Measurements from ENCODE around the gene MIB1. TPM values are rescaled to one million over a fixed set of nuclear protein-coding genes. Genes with fewer than 3 reads are reported as not detected.

Gene MIB1
- polyA plus RNA-seq, 3 donors from 2014 or later: 1.9 to 6.4 (median 5.0) TPM

DNA sequence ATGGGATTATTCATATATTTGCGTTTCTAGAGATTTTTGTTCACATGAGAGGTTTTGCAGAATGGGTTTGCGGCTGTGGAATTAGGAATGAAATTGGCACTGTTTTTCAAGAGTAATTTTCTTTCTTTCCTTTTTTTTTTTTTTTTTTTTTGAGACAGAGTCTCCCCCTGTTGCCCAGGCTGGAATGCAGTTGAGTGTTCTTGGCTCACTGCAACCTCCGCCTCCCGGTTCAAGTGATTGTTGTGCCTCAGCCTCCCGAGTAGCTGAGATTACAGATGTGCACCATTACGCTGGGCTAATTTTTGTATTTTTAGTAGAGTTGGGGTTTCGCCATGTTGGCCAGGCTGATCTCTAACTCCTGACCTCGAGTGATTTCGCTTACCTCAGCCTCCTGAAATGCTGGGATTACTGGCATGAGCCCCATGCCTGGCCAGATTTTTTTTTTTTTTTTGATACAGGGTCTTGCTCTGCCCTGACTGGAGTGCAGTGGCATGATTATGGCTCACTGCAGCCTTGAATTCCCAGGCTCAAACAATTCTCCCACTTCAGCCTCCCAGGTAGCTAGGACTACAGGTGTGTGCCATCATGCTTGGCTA, 65.3 kb downstream of the MIB1 start:
- Mint-ChIP-seq H3K4me1 (no peaks in the 10 kb centered on the region), H3K27ac (no peak overlapping the region), H3K36me3 (peaks cover 33 to 52% (median 51%) of the 10 kb centered on the region in 3 donors)

DNA sequence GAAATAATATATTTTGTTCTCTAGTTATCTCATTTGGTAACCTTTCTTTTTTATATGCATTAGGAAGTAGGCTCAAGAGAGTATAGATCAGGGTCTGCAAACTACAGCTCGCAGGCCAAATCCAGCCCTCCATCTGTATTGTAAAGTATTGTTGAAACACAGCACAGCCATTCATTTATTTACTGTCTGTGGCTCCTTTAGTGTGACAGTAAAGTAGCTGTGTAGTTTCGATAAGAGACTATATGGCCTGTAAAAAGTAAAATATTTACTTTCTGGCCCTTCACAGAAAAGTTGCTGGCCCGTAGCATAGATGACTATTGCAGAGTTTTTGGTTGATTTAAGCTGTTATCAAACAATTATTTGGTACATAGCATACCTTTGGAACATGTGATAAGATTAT, 67.6 kb downstream of the MIB1 start:
- peaks cover 0 to 1% (median 0%) of the 10 kb centered on the region in 3 donors for H3K27me3 Mint-ChIP-seq (ENCODE audit: low read depth in 3 of 3)
- H3K4me1 Mint-ChIP-seq: no peaks in the 10 kb centered on the region
- no peaks in the 10 kb centered on the region for H3K9me3 Mint-ChIP-seq
- no peak for DNase-seq
- H3K4me3 Mint-ChIP-seq: no peak overlapping the region
- no peak overlapping the region for H3K27ac Mint-ChIP-seq
- H3K36me3 Mint-ChIP-seq: peaks cover 29 to 44% (median 36%) of the 10 kb centered on the region in 3 donors

More for the DNA sequence above, 65.3 kb downstream of the MIB1 start:
- Mint-ChIP-seq H3K27me3 (ENCODE audit: low read depth in 3 of 3) (peaks cover 0 to 1% (median 0%) of the 10 kb centered on the region in 3 donors), H3K9me3 (no peaks in the 10 kb centered on the region), H3K4me3 (no peak overlapping the region)
- DNase-seq: no peak

DNA sequence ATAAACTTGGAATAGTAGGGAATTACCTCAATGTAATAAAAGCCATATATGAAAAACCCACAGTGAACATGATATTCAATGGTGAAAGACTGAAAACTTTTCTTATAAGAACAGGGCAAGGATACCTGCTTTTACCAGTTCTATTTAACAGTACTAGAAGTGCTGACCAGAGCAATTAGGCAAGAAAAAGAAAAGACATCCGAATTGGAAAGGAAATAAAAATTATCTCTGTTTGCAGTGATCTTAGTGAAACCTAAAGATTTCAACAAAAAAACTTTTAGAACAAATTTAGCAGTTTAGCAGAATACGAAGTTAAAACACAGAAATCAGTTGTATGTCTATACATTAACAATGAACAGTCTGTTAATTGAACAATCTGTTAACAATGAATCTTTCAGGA, 69.1 kb downstream of the MIB1 start:
- H3K4me3 Mint-ChIP-seq: no peak overlapping the region
- H3K4me1 Mint-ChIP-seq: no peaks in the 10 kb centered on the region
- peaks cover 27 to 40% (median 29%) of the 10 kb centered on the region in 3 donors for H3K36me3 Mint-ChIP-seq
- H3K27me3 Mint-ChIP-seq (ENCODE audit: low read depth in 3 of 3): peaks cover 0 to 1% (median 0%) of the 10 kb centered on the region in 3 donors
- no peaks in the 10 kb centered on the region for H3K9me3 Mint-ChIP-seq
- no peak for DNase-seq
- H3K27ac Mint-ChIP-seq: no peak overlapping the region

DNA sequence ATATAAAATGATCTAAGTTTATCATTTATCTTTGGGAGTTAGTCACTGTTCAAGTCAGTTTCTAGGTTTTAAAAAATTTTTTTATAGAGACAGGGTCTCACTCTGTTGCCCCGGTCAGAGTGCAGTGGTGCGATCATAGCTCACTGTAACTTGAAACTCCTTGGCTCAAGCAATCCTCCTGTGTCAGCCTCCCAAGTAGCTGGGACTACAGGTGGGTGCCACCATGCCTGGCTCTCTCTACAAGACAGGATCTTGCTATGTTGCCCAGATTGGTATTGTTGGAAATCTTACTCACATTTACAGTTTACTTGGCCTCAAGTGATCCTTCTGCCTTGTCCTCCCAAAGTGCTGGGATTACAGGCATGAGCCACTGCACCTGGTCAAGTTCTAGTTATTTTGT, 74.5 kb downstream of the MIB1 start:
- H3K9me3 Mint-ChIP-seq: no peaks in the 10 kb centered on the region
- DNase-seq: no peak
- H3K27me3 Mint-ChIP-seq (ENCODE audit: low read depth in 3 of 3): no peaks in the 10 kb centered on the region
- no peak overlapping the region for H3K27ac Mint-ChIP-seq
- peaks cover 18 to 37% (median 32%) of the 10 kb centered on the region in 3 donors for H3K36me3 Mint-ChIP-seq
- no peak overlapping the region for H3K4me3 Mint-ChIP-seq
- H3K4me1 Mint-ChIP-seq: no peaks in the 10 kb centered on the region

DNA sequence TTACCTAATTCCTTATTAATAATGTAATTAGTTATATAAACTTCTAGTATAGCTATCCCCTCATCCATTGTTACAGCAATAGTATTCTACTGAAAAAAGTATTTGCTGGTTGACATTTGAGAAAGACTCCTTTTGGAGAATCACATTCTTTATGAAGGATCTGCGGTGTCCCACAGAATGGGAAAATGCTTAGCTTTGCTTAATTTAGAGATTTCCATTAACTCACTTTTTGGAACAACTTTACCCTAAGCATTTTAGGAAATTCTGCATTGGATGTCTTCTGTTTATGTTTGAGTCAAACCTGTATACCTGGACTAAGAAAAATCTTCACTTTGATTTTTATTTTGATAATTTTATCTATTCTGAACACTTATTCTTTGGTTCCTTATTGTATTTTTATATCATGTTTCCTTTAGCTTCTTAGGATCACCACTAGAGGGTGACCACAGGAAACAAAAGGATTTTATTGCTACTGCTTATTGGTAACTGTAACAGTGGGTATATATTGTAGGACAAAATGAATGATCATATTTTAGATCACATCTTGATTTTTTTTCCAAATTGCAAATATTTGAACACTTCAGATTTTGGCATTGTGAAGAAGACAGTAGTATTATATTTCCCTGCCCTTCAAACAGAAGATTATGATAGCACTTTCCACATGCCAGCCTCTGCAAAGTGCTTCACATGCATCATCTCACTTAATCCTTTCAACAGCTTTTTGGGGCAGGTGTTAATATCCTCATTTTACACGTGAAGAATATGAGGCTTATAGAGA, 79.6 kb downstream of the MIB1 start:
- Mint-ChIP-seq H3K4me1 (no peaks in the 10 kb centered on the region), H3K27ac (peak overlapping the region in 1 of 6 donors; percentile 35), H3K36me3 (peaks cover 18 to 38% (median 22%) of the 10 kb centered on the region in 3 donors), H3K4me3 (no peak overlapping the region), H3K27me3 (ENCODE audit: low read depth in 3 of 3) (peaks cover 0 to 1% (median 0%) of the 10 kb centered on the region in 3 donors), H3K9me3 (no peaks in the 10 kb centered on the region)
- peak in 1 of 3 donors; percentile 2 for DNase-seq

DNA sequence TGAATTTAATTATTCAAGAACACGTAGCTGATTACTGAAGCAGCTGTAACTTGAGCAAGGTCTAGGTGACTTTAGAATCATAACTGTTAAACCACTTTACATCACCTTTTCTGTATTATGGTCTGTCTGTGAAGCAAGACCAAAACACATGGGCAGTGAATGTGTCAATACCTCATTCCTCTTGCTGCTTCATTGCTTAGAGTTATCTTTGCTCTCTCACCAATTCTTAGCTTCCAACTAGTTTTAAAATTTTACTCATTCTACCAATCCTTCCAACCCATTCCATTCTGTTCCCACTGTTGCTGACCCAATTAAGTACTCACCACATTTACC, 80.2 kb downstream of the MIB1 start:
- H3K27me3 Mint-ChIP-seq (ENCODE audit: low read depth in 3 of 3): peaks cover 0 to 1% (median 0%) of the 10 kb centered on the region in 3 donors
- peaks cover 18 to 38% (median 22%) of the 10 kb centered on the region in 3 donors for H3K36me3 Mint-ChIP-seq
- no peaks in the 10 kb centered on the region for H3K9me3 Mint-ChIP-seq
- peak overlapping the region in 1 of 6 donors; percentile 35 for H3K27ac Mint-ChIP-seq
- no peaks in the 10 kb centered on the region for H3K4me1 Mint-ChIP-seq
- DNase-seq: no peak
- H3K4me3 Mint-ChIP-seq: no peak overlapping the region

DNA sequence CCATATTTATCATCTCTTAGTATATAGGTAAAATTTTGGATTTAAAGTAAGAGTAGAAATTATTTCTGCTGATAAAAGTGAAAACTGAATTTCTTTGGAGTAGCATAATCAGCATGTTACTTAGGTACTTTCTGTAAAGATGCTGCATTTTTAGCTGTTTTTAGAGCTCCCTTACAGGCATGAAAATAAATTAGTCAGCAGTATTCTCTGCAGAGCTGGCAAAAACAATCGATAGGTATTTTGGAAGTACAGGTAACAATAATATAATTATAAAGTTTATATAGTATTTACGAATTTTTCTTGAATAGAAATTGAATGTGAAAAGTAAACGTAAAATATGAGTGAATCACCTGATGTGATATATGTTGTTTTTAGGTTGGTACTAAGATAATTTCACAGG, 83.3 kb downstream of the MIB1 start:
- H3K27me3 Mint-ChIP-seq (ENCODE audit: low read depth in 3 of 3): peaks cover 0 to 1% (median 0%) of the 10 kb centered on the region in 3 donors
- DNase-seq: no peak

DNA sequence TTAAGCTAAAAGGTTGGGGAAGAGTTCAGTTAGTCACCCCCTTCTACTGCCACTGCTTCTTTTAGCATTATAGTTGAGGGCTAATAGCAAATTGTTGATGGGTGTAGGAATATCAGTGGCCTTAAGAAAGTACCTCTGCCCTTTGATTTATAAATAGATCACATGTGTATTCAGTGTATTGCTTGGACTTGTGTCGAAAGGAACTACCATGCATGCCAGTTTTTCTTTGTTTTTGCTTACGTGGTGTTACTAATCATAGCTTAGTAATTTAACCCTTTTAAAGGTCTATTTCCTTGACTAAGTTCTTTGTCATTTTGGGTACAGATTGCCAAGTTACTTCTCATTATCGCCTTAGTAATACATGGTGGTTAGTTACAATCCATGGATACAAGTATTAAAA, 85.6 kb downstream of the MIB1 start:
- Mint-ChIP-seq H3K36me3 (peaks cover 5 to 15% (median 6%) of the 10 kb centered on the region in 3 donors), H3K4me1 (no peaks in the 10 kb centered on the region), H3K27ac (no peak overlapping the region), H3K4me3 (no peak overlapping the region), H3K27me3 (ENCODE audit: low read depth in 3 of 3) (peaks cover 0 to under 1% (median 0%) of the 10 kb centered on the region in 3 donors), H3K9me3 (no peaks in the 10 kb centered on the region)
- no peak for DNase-seq

More for the DNA sequence above, 83.3 kb downstream of the MIB1 start:
- H3K9me3 Mint-ChIP-seq: no peaks in the 10 kb centered on the region
- H3K4me3 Mint-ChIP-seq: no peak overlapping the region
- no peak overlapping the region for H3K27ac Mint-ChIP-seq
- H3K36me3 Mint-ChIP-seq: peaks cover 6 to 16% (median 11%) of the 10 kb centered on the region in 3 donors
- no peaks in the 10 kb centered on the region for H3K4me1 Mint-ChIP-seq

DNA sequence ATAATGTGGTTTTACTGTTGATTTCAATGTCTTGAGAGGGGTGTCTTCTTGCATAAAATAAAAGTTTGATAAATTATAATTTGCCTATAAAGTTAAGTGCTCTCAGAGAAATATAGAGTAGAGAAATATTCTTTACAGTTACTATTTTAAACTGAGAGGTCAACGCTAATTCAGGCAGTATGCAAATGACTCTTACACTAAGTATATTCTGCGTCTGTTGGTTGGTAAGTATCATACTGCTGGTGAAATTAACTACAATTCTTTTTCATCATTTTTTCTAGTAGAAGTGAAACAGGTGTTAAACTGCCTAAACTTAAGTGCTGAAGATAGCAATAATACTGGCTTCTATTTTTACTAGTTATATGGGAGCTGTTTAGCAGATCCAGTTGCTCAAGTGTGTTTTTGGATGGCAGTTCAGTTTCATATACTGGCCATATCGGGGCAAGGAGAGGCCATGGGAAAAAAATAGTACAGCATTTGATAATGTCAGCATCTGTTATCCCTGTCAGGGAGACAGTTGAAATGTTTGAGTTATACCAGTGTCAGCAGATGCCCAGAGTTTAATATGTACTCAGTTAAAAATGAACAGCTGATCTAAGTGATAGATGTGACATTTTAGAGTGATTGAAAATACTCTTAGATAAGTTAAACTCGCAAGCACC, 86.2 kb downstream of the MIB1 start:
- no peaks in the 10 kb centered on the region for H3K4me1 Mint-ChIP-seq
- H3K9me3 Mint-ChIP-seq: no peaks in the 10 kb centered on the region
- no peak for DNase-seq
- H3K36me3 Mint-ChIP-seq: peaks cover 4 to 11% (median 5%) of the 10 kb centered on the region in 3 donors
- H3K27ac Mint-ChIP-seq: no peak overlapping the region
- H3K27me3 Mint-ChIP-seq (ENCODE audit: low read depth in 3 of 3): no peaks in the 10 kb centered on the region
- H3K4me3 Mint-ChIP-seq: no peak overlapping the region

DNA sequence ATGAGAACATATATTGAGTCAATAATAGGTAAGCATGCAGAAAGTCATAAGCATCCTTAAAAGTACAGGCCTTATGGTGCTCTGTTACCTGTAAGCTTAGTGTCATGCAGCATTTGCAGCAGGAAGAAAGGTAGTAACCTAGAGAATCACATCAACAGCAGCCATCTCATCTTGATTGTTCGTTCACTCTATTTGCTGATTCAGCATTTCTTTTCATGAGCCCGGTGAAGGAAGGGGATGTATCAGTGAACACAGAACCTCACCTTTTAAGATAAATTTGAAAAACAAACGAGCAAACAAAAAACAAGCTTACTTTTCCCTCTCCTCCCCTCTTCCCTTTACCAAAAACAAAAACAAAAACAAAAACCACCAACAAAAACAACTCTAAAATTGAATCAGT, 89.9 kb downstream of the MIB1 start:
- H3K27ac Mint-ChIP-seq: no peak overlapping the region
- no peaks in the 10 kb centered on the region for H3K4me1 Mint-ChIP-seq
- no peak overlapping the region for H3K4me3 Mint-ChIP-seq

DNA sequence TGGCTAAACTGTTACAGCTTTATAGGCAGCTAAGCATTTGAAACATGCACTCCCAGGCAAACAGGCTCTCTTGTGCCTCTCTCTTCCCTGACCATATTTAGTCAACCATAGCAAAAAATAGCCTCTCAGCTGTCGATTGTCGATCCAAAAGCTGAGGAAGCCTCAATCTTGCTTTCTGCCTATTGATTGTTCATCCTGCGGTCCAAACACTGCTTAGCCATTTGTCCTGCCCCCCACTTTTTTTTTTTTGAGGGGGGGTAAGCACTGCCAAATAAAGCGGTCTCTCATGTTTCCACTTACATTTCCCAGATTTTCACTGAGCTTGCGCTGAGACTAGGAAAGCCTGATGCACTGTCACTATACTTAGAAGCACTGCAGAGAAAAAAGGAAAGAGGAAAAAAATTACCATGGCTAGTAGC, 90.8 kb downstream of the MIB1 start:
- H3K9me3 Mint-ChIP-seq: no peaks in the 10 kb centered on the region
- H3K4me3 Mint-ChIP-seq: no peak overlapping the region
- H3K4me1 Mint-ChIP-seq: no peaks in the 10 kb centered on the region
- no peak overlapping the region for H3K27ac Mint-ChIP-seq
- no peaks in the 10 kb centered on the region for H3K27me3 Mint-ChIP-seq (ENCODE audit: low read depth in 3 of 3)
- no peak for DNase-seq
- H3K36me3 Mint-ChIP-seq: peaks cover 0 to 6% (median 5%) of the 10 kb centered on the region in 3 donors

More for the DNA sequence above, 89.9 kb downstream of the MIB1 start:
- peaks cover 0 to 6% (median 5%) of the 10 kb centered on the region in 3 donors for H3K36me3 Mint-ChIP-seq
- no peaks in the 10 kb centered on the region for H3K27me3 Mint-ChIP-seq (ENCODE audit: low read depth in 3 of 3)
- no peak for DNase-seq
- H3K9me3 Mint-ChIP-seq: no peaks in the 10 kb centered on the region

DNA sequence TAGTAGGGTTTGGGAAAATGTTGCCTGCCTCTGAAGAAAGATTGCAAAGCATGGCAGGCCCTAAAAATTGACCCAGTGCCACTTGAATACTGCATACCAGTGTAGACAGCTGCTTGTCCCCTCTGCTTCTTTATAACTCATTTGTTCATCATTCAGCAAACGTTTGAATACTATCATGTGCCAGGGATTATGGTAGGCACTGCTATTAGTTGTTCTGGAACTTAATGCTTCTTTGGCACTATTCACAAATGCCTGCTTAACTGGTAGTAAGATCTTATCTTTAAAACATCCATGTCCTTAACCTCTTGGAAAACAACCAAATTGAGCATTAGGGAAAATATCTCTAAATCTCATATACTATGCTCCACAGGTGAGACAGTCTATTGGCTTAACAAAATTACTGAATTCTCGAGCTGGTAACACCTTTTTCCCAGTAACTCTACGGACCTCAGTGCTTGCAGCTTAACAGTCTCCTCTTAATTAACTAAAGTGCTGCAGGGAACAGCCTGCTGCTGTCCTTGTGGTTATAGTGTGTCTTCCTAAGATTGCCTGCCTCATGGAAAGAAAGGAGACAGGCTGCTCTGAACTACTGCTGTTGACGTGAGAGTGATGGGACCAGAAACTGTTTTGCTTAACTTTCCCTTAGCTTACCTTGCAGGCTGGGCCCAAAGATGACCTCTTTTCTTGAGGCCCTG, 93.2 kb downstream of the MIB1 start:
- H3K36me3 Mint-ChIP-seq: peaks cover 5 to 10% (median 8%) of the 10 kb centered on the region in 3 donors
- no peak overlapping the region for H3K4me3 Mint-ChIP-seq
- no peak for DNase-seq
- H3K27me3 Mint-ChIP-seq (ENCODE audit: low read depth in 3 of 3): no peaks in the 10 kb centered on the region
- H3K9me3 Mint-ChIP-seq: no peaks in the 10 kb centered on the region
- H3K4me1 Mint-ChIP-seq: no peaks in the 10 kb centered on the region
- no peak overlapping the region for H3K27ac Mint-ChIP-seq

DNA sequence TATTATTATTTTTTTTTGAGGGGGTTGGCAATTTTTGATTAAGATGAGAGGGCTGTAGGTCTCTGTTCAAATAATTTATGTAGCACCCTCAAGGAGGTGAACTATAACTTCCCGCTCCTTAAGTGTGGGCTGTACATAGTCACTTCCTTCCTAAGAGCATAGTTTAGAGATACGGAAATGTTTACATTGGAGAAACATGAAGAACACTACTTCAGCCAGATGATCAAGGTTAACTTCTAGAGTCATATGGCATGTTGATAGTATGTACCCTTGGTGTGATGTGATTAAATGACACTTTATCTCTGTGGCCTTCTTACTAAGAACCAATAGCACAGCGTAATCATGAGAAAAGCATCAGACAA, 93.7 kb downstream of the MIB1 start:
- DNase-seq: no peak
- Mint-ChIP-seq H3K9me3 (no peaks in the 10 kb centered on the region), H3K4me3 (no peak overlapping the region), H3K27ac (no peak overlapping the region), H3K27me3 (ENCODE audit: low read depth in 3 of 3) (no peaks in the 10 kb centered on the region), H3K4me1 (no peaks in the 10 kb centered on the region), H3K36me3 (peaks cover 8 to 13% (median 9%) of the 10 kb centered on the region in 3 donors)

DNA sequence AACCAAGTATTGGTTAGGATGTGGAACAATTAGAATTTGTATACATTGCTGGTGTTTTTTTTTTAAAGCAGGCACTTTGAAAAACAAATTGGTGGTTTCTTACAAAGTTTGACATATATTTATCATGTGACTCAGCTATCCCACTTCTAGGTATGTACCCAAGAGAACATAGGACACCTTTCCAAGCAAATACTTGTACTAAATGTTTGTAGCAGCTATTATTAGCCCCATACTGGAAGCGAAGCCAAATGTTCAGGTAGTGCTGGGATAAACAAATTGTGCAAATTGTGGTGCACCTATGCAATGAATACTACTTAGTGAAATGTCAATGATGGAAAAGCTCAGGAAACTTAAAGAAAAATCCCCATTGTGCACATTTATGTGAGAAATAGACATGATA, 101.0 kb downstream of the MIB1 start:
- Mint-ChIP-seq H3K27me3 (ENCODE audit: low read depth in 3 of 3) (peaks cover 0 to 3% (median 0%) of the 10 kb centered on the region in 3 donors), H3K4me1 (no peaks in the 10 kb centered on the region)

More for the DNA sequence above, 101.0 kb downstream of the MIB1 start:
- no peak overlapping the region for H3K4me3 Mint-ChIP-seq
- no peak overlapping the region for H3K27ac Mint-ChIP-seq
- no peak for DNase-seq
- no peaks in the 10 kb centered on the region for H3K9me3 Mint-ChIP-seq
- H3K36me3 Mint-ChIP-seq: peaks cover 22 to 38% (median 23%) of the 10 kb centered on the region in 3 donors

All from immature natural killer cell (primary cell).